A549 (cell line): ENCODE measurements around the gene KRTAP4-4.

ENCODE experiments used
- CHD2 ChIP-seq: fragments of 150-350 bp; IDR thresholded peaks from 2 replicates; pipeline ENCODE4 v1.6.1; 2014; ENCODE audit warnings: low read length; ENCODE audit not compliant: partially characterized antibody
- CHD4 ChIP-seq: fragments of 200-600 bp; sonication (generic); IDR thresholded peaks from 2 replicates; pipeline ENCODE4 v1.6.1; 2016; ENCODE audit warnings: antibody characterized with exemption, mild to moderate bottlenecking, borderline replicate concordance
- CTCF ChIP-seq: fragments of >200 bp; sonication (Bioruptor Twin); formaldehyde crosslinking; IDR thresholded peaks from 3 replicates; pipeline ENCODE4 v1.5.1; 2016
- HOXA7 ChIP-seq: fragments of 250-450 bp; sonication (Bioruptor Pico); IDR thresholded peaks from 2 replicates; pipeline ENCODE4 v1.5.0; 2020; ENCODE audit warnings: mild to moderate bottlenecking, moderate library complexity
- KDM1A ChIP-seq: fragments of 200-600 bp; sonication (generic); IDR thresholded peaks from 2 replicates; pipeline ENCODE4 v1.6.1; 2016; ENCODE audit warnings: low read depth, mild to moderate bottlenecking
- NPAS2 ChIP-seq: fragments of 250-450 bp; sonication (Bioruptor Pico); IDR thresholded peaks from 2 replicates; pipeline ENCODE4 v1.8.0; 2022; ENCODE audit warnings: mild to moderate bottlenecking, moderate library complexity, borderline replicate concordance
- RARB ChIP-seq: fragments of 250-450 bp; sonication (Bioruptor Pico); IDR thresholded peaks from 2 replicates; pipeline ENCODE4 v1.8.0; 2021; ENCODE audit warnings: mild to moderate bottlenecking, moderate library complexity
- REST ChIP-seq: fragments of 200-600 bp; sonication (generic); IDR thresholded peaks from 2 replicates; pipeline ENCODE4 v1.6.1; 2016; ENCODE audit warnings: antibody characterized with exemption, mild to moderate bottlenecking, moderate library complexity
- SMC3 ChIP-seq: fragments of >200 bp; sonication (Bioruptor Twin); formaldehyde crosslinking; IDR thresholded peaks from 3 replicates; pipeline ENCODE4 v1.6.1; 2018; ENCODE audit warnings: inconsistent platforms

GRCh38 chr17:41151525-41151924, 9.0 kb downstream of the KRTAP4-4 start:
- TF ChIP-seq CHD2 (no peak), CTCF (no peak), CHD4 (no peak), SMC3 (no peak), RARB (CRISPR knock-in tag) (no peak), HOXA7 (CRISPR knock-in tag) (no peak), REST (no peak), KDM1A (no peak), NPAS2 (CRISPR knock-in tag) (no peak)
